ENCODE results near the gene FOSL1.
"Not testable (repeated sequence)": the region's sequence is repeated elsewhere in the genome, so short reads cannot be mapped to it uniquely, and the experiment has no call there.

FOSL1 gene

DNA sequence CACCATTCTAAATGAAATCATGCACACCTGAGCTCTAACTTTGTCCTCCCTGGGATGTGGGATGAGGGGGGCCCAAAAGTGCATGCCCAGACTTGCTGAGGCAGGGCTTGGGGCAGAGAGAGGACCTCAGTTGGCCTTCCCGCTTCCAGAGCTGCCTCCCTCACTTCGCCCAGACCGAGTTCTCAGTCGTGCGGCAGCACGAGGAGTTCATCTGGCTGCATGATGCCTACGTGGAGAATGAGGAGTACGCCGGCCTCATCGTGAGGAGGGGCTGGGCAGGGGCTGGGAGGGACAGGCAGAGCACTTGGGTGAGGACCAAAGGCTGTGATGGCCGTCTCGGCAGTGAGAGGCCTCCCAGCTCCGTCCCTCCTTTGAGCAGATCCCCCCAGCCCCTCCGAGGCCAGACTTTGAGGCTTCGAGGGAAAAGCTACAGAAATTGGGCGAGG is 50.4 kb downstream of the FOSL1 start:
- no peak for DNase-seq

DNA sequence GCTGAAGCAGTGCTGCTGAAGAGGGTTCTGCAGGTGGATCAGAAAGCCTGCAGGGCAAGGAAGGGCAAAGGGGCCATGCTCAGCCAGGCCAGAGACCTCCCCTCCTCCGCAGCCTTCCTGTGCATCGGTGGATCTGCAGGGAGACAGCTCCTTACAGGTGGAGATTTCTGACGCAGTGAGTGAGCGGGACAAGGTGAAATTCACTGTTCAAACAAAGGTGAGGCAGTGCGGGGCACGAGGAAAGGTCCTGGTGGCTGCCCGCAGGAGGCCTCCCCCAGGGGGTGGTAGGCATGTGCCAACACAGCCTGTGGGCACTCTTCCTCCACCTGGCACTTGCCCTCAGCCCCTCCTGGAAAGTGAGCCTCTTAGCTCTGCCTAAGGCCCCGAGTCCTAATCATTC is 50.8 kb downstream of the FOSL1 start:
- no peak for DNase-seq

DNA sequence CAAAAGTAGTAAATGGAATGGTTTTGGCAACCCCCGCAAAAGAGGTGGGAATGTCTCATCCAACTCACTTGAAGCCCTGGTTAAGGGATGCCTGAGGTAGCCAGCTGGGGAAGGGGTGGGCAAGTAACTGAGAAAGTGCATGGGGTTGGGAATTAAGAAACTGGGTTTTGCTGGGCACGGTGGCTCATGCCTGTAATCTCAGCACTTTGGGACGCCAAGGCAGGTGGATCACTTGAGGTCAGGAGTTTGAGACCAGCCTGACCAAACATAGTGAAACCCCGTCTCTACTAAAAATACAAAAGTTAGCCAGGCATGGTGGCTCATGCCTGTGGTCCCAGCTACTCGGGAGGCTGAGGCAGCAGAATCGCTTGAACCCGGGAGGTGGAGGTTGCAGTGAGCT is 51.5 kb downstream of the FOSL1 start:
- DNase-seq = not testable (repeated sequence)

DNA sequence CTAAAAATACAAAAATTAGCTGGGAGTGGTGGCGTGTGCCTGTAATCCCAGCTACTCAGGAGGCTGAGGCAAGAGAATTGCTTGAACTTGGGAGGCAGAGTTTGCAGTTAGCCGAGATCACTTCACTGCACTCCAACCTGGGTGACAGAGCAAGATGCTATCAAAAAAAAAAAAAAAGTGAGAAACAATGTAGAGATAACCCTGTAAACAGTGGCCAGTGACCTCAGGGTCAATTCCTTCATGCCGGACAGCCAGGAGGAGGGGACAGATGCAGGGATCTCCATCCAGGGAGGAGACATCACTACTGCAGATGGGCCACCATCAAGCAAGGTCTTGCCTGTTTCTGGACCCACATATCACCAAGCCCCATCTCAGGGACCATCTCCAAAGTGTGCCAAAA is 52.4 kb downstream of the FOSL1 start:
- no peak for DNase-seq

DNA sequence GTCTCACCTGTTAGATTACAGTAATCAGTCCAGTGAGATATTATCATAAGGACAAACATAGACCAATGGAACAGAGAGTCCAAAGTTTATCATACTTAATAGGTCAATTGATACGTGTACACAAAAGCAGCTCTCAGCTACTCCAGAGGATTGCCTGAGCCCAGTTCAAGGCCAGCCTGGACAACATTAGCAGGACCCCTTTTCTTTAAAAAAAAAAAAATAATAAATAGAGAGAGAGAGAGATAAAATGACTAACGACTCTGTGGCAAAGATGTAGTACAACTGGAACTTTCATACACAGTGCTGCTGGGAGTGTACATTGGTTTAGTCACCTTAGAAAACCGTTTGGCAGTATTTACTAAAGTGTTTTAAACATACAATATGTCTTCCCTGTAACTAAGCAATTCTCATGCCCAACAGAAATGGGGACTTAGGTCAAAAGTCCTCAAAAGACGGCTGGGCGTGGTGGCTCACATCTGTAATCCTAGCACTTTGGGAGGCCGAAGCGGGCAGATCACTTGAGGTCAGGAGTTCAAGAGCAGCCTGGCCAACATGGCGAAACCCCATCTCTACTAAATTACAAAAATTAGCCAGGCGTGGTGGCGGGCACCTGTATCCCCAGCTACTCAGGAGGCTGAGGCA is 55.8 kb downstream of the FOSL1 start:
- no peak for DNase-seq

DNA sequence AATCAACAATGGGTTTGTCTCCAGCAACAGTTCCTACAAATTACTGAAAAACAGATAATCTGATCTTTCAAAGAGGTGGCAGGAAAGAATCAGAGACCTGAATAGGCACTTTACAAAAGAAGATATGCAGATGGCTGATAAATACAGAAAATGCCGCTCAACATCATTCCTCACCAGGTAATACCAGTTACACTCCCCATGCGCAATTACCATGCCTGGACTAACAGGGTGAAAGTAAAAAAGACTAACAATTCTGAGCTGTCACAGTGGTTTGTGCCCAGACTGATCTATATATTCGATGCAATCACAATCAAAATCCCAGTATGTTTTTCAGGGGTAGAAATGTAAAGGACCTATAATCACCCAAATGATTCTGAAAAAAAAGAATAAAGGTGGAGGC is 56.4 kb downstream of the FOSL1 start:
- DNase-seq = no peak

DNA sequence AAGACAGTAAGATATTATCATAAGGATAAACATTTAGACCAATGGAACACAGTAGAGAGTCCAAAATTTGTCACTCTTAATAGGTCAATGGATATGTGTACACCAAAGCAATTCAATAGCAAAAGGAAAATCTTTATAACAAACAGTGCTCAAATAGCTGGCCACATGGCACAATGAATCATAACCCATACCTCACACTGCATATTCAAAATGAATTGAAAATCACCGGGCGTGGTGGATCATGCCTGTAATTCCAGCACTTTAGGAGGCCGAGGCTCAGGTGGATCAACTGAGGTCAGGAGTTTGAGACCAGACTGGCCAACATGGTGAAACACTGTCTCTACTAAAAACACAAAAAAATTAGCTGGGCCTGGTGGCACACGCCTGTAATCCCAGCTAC is 58.0 kb downstream of the FOSL1 start:
- DNase-seq = no peak

All from SHP77 treated with DMSO at 0.1 percent for 48 hours (cell line).